ENCODE data around the gene TNNT3.

The TNNT3 gene

GRCh38 chr11:1953489-1954266 lies 34.2 kb downstream of the TNNT3 start:
- Mint-ChIP-seq H3K36me3 (ENCODE audit: low read depth) (no peaks in the 10 kb centered on the region), H3K4me1 (ENCODE audit: low read depth) (no peaks in the 10 kb centered on the region), H3K4me3 (no peak overlapping the region), H3K9me3 (no peaks in the 10 kb centered on the region), H3K27me3 (ENCODE audit: low read depth) (no peaks in the 10 kb centered on the region), H3K27ac (no peak overlapping the region)

- H3K27me3 Mint-ChIP-seq (ENCODE audit: low read depth): no peaks in the 10 kb centered on the region
- no peak overlapping the region for H3K4me3 Mint-ChIP-seq
- H3K9me3 Mint-ChIP-seq: no peaks in the 10 kb centered on the region
- H3K27ac Mint-ChIP-seq: no peak overlapping the region
- no peaks in the 10 kb centered on the region for H3K36me3 Mint-ChIP-seq (ENCODE audit: low read depth)
- no peaks in the 10 kb centered on the region for H3K4me1 Mint-ChIP-seq (ENCODE audit: low read depth)
Measured at GRCh38 chr11:1958367-1958766, 38.9 kb downstream of the TNNT3 start.

DNA sequence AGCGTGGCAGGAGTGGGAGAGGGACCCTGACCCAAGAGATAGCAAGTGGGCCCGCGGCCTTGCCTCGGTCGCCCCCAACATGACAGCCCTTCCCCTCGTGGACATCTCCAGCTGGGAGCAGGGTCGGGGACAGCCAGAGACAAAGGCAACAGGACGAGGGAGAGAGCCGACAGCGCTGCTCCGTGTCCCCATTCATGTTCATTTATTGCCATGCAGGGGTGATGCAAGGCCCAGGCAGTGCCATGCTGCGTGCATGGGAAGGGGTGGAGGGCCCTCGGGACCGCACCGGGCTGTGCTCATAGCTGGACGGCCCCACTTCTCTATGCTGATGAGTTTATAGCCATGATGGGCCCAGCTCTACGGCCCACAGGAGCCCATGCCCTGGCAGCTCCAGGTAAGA lies 40.3 kb downstream of the TNNT3 start:
- H3K36me3 Mint-ChIP-seq (ENCODE audit: low read depth): no peaks in the 10 kb centered on the region
- no peaks in the 10 kb centered on the region for H3K9me3 Mint-ChIP-seq
- H3K27ac Mint-ChIP-seq: no peak overlapping the region
- H3K27me3 Mint-ChIP-seq (ENCODE audit: low read depth): no peaks in the 10 kb centered on the region
- no peaks in the 10 kb centered on the region for H3K4me1 Mint-ChIP-seq (ENCODE audit: low read depth)
- H3K4me3 Mint-ChIP-seq: no peak overlapping the region

DNA sequence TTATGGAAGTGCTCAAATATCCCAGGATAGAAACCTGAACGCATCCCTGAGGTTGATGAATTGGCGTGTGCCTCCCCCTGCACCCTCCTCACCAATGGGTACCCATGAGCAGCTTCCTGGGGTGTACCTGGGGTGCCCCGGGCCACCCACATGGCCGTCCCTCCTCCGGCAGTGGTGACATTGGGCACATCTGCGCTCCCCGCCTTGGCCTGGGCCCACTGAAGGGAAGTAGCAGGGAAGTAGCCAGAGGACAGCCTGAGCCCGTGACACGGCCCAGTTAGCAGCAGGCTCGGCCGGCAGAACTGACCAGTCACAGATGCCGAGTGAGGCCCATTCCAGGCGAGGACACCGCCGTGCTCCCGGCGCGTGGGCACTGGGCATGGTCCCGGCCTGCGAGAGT lies 44.4 kb downstream of the TNNT3 start:
- H3K27ac Mint-ChIP-seq: no peak overlapping the region
- no peaks in the 10 kb centered on the region for H3K36me3 Mint-ChIP-seq (ENCODE audit: low read depth)
- H3K27me3 Mint-ChIP-seq (ENCODE audit: low read depth): no peaks in the 10 kb centered on the region
- H3K9me3 Mint-ChIP-seq: no peaks in the 10 kb centered on the region
- no peak overlapping the region for H3K4me3 Mint-ChIP-seq
- no peaks in the 10 kb centered on the region for H3K4me1 Mint-ChIP-seq (ENCODE audit: low read depth)

DNA sequence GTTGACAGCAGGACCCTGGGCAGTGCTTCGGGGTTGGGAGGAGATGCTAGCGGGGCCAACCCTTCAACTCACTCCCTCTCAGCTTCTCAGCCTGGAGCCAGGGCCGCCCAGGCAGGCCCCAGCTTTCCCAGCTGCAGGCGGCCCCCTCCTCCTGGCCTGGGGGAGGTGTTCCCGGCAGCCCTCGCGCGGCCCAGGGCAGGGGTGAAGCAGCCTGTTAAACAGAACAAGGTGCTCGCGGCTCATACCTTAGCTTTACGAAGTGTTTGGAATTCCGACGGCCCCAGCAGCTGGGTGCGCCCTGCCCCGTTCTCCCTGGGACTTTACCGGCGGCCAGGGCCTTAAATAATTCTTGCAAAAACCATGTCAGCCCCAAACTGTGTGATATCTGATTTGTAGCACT lies 44.8 kb downstream of the TNNT3 start:
- Mint-ChIP-seq H3K4me1 (ENCODE audit: low read depth) (no peaks in the 10 kb centered on the region), H3K27me3 (ENCODE audit: low read depth) (no peaks in the 10 kb centered on the region), H3K27ac (no peak overlapping the region), H3K9me3 (no peaks in the 10 kb centered on the region), H3K36me3 (ENCODE audit: low read depth) (no peaks in the 10 kb centered on the region), H3K4me3 (no peak overlapping the region)

- no peaks in the 10 kb centered on the region for H3K36me3 Mint-ChIP-seq (ENCODE audit: low read depth)
- H3K27ac Mint-ChIP-seq: no peak overlapping the region
- H3K4me3 Mint-ChIP-seq: no peak overlapping the region
- H3K4me1 Mint-ChIP-seq (ENCODE audit: low read depth): no peaks in the 10 kb centered on the region
- no peaks in the 10 kb centered on the region for H3K9me3 Mint-ChIP-seq
- H3K27me3 Mint-ChIP-seq (ENCODE audit: low read depth): no peaks in the 10 kb centered on the region
Measured at GRCh38 chr11:1964955-1965354, 45.5 kb downstream of the TNNT3 start.

DNA sequence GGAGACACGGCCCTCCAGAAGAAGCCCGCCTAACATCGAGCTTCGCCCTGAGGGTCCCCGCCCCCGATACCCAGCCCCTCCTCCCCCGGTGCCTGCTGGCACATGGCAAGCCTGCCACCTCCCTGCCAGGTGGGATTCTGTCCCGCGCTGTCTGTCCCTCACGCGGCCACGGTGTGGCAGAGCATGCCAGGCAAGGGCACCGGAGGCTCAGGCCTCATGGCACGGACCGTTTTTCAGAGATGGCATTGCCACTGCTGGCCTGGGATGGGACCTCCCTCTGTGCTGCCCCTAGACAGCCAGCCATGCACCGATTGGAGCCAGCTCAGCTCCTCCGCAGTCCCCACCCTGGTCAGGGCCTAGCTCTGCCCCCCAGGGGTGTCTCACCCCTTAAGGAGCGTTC lies 47.0 kb downstream of the TNNT3 start:
- H3K4me3 Mint-ChIP-seq: no peak overlapping the region
- no peaks in the 10 kb centered on the region for H3K27me3 Mint-ChIP-seq (ENCODE audit: low read depth)
- H3K4me1 Mint-ChIP-seq (ENCODE audit: low read depth): no peaks in the 10 kb centered on the region
- H3K27ac Mint-ChIP-seq: no peak overlapping the region
- H3K9me3 Mint-ChIP-seq: no peaks in the 10 kb centered on the region
- no peaks in the 10 kb centered on the region for H3K36me3 Mint-ChIP-seq (ENCODE audit: low read depth)

GRCh38 chr11:1967641-1968225 lies 48.2 kb downstream of the TNNT3 start:
- Mint-ChIP-seq H3K4me3 (no peak overlapping the region), H3K9me3 (no peaks in the 10 kb centered on the region), H3K36me3 (ENCODE audit: low read depth) (no peaks in the 10 kb centered on the region), H3K27me3 (ENCODE audit: low read depth) (no peaks in the 10 kb centered on the region), H3K27ac (no peak overlapping the region), H3K4me1 (ENCODE audit: low read depth) (no peaks in the 10 kb centered on the region)

DNA sequence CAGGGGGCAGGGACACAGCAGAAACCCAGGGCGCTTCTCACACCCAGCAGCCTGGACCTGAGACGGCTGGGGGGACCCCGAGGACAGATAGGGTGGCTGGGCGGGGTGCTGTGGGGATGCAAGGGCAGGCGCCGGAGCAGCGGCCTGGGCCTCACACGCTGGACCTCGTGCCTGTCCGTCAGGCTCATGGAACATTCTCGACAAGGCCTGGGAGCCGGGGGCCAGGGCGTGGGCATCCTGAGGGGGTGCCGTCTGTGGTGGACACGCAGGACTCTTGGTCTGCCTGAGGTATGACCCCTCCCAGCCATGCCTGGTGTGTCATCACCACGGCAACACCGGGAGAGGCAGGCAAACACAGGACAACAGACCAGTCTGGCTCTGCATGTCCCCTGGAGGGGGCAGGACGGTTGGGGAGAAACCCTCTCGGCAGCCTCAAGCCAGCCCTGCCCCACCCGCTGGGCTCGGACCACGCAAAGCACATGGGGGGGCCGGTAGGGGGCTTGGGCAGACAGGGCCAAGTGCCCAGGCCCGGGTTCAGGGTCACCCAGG lies 49.0 kb downstream of the TNNT3 start:
- no peak overlapping the region for H3K27ac Mint-ChIP-seq
- no peaks in the 10 kb centered on the region for H3K27me3 Mint-ChIP-seq (ENCODE audit: low read depth)
- no peaks in the 10 kb centered on the region for H3K9me3 Mint-ChIP-seq
- H3K4me3 Mint-ChIP-seq: no peak overlapping the region
- no peaks in the 10 kb centered on the region for H3K4me1 Mint-ChIP-seq (ENCODE audit: low read depth)
- no peaks in the 10 kb centered on the region for H3K36me3 Mint-ChIP-seq (ENCODE audit: low read depth)

DNA sequence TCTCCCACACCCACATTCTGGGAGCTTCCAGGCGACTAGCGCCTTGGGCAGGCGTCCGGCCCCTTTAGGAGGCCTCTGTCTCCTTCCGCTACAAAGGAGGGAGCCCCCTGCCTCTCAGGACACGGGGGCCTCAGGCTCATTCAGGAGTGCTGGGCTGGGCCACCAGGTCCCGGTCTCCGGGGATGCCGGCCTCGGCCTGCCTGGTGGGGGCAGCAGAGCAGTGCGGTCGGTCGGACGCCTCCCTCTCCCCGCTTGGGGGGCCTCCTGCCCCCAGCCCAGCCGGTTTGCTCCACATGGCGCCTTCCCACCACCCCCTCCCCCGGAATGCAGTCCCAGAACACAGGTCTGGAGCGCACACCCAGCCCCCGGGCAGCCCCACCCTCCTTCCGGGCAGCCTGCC lies 49.5 kb downstream of the TNNT3 start:
- Mint-ChIP-seq H3K4me1 (ENCODE audit: low read depth) (no peaks in the 10 kb centered on the region), H3K27me3 (ENCODE audit: low read depth) (no peaks in the 10 kb centered on the region), H3K27ac (no peak overlapping the region), H3K36me3 (ENCODE audit: low read depth) (no peaks in the 10 kb centered on the region), H3K9me3 (no peaks in the 10 kb centered on the region), H3K4me3 (no peak overlapping the region)

DNA sequence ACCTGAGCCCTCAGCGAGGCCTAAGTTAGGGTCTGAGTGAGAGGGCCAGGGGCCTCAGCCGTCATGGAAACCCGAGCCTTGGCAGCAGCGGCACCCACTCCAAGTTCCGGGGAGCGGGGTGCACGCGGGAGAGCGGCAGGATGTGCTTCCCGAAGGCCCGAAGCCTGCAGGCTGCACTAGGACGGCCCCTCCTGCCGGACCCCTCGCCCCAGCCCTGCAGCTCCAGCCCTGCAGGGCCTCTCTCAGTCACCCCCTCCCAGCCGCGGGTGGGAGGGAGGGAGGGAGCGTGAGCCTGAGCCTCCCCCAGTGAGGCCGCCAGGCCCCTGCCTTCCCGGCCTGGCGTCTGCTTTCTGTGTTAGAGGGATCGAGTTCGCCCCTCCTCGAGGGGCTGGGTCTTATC lies 50.3 kb downstream of the TNNT3 start:
- H3K36me3 Mint-ChIP-seq (ENCODE audit: low read depth): no peaks in the 10 kb centered on the region
- no peaks in the 10 kb centered on the region for H3K9me3 Mint-ChIP-seq
- no peak overlapping the region for H3K27ac Mint-ChIP-seq
- no peak overlapping the region for H3K4me3 Mint-ChIP-seq
- H3K4me1 Mint-ChIP-seq (ENCODE audit: low read depth): no peaks in the 10 kb centered on the region
- H3K27me3 Mint-ChIP-seq (ENCODE audit: low read depth): no peaks in the 10 kb centered on the region

DNA sequence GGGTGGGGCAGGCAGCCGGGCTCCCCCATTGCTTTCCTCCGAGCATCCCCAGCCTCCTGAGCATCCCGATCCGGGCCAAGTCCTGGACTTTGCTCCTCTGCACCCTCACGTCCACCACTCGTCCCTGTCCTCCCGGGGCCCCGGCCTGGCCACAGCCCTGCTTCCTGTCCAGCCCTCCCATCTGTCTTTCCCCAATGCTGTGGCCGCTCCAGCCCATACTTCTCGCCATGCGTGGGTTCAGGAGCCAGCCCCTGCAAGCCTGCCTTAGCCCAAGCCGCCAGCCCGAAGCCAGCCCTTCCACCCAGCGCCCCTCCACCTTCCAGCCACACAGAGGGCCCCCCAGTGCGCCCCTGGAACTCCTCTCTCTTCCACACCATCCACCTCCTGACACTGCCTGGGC lies 51.5 kb downstream of the TNNT3 start:
- H3K27me3 Mint-ChIP-seq (ENCODE audit: low read depth): no peaks in the 10 kb centered on the region
- H3K4me3 Mint-ChIP-seq: no peak overlapping the region
- no peaks in the 10 kb centered on the region for H3K36me3 Mint-ChIP-seq (ENCODE audit: low read depth)
- no peak overlapping the region for H3K27ac Mint-ChIP-seq
- H3K9me3 Mint-ChIP-seq: no peaks in the 10 kb centered on the region
- no peaks in the 10 kb centered on the region for H3K4me1 Mint-ChIP-seq (ENCODE audit: low read depth)

DNA sequence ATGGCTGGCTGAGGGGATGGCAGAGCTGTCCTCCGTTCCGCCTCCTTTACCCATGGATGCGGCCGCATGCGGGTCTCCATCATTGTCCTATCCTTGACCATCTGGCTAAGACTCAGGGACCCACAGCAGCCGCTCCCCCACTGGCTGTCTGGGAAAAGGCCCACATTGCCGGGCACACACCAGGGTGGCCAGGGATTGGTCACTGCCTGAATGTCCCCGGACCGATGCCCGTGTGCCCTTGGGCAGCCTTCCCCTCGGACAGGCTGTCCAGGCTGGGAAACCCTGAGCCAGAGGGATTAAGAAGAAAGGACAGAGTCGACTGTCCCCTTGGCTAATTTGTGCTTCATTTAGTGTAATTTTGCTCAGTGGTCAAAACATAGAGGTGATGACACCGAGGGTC lies 55.7 kb downstream of the TNNT3 start:
- no peaks in the 10 kb centered on the region for H3K9me3 Mint-ChIP-seq
- no peaks in the 10 kb centered on the region for H3K27me3 Mint-ChIP-seq (ENCODE audit: low read depth)
- H3K36me3 Mint-ChIP-seq (ENCODE audit: low read depth): no peaks in the 10 kb centered on the region
- H3K27ac Mint-ChIP-seq: no peak overlapping the region
- H3K4me1 Mint-ChIP-seq (ENCODE audit: low read depth): no peaks in the 10 kb centered on the region
- H3K4me3 Mint-ChIP-seq: no peak overlapping the region

DNA sequence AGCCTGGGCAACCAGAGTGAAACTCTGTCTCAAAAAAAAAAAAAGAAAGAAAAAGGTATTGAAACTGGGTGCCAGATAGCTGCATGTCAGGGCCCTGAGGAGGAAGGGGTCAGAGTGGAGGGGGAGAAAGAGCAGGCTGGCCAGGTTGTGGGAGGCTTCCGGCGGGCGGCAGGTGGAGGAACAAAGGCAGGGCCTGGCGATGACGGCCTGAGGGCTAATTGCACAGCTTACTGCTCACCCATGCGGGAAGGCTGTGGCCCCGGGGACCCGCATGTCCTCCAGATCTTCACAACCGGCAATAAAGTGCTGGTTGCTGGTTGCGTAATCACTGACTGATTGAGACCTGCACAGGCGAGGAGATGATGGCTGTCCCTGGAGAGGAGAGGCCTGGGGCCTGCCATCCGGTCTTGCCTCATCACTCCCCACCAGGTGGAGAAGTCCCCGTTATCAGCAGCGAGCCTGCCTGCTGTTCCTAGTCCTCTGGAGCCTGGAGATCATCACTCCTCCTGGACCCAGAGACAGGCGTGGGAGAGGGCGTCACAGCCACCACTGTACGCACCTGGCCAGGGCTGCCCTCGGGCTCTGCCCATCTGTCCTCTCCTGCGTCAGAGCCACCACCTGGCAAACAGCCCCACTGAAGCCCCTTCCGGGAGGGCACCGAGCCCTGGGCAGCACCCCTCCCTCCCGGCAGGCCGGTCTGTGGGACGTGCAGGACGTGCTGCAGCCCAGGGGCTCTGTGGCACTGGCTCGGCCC lies 59.4 kb downstream of the TNNT3 start:
- Mint-ChIP-seq H3K4me3 (no peak overlapping the region), H3K27me3 (ENCODE audit: low read depth) (no peaks in the 10 kb centered on the region), H3K9me3 (no peaks in the 10 kb centered on the region), H3K4me1 (ENCODE audit: low read depth) (no peaks in the 10 kb centered on the region), H3K27ac (no peak overlapping the region), H3K36me3 (ENCODE audit: low read depth) (no peaks in the 10 kb centered on the region)

DNA sequence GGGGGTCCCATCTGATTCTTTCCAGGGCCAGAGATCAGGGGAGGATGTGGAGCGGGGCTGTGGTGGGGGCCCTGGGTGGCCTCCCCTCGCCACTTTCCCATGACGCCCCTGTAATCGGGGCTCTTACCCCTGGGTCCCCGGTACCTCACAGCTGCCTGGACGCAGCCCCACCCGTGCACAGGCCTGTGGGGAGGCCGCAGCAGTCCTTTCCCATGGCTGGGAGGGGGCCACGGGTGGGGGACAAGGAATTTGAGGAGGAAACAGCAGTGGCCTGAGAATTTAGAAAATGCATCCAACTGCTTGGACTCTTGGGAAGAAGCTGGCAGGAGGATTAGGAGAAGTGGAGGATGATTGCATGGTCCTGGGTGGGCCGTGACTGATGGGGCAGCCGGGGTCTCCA lies 60.1 kb downstream of the TNNT3 start:
- no peaks in the 10 kb centered on the region for H3K4me1 Mint-ChIP-seq (ENCODE audit: low read depth)
- no peak overlapping the region for H3K27ac Mint-ChIP-seq
- no peaks in the 10 kb centered on the region for H3K27me3 Mint-ChIP-seq (ENCODE audit: low read depth)
- no peaks in the 10 kb centered on the region for H3K9me3 Mint-ChIP-seq
- H3K36me3 Mint-ChIP-seq (ENCODE audit: low read depth): no peaks in the 10 kb centered on the region
- H3K4me3 Mint-ChIP-seq: no peak overlapping the region

All from T-helper 1 cell treated with Interleukin-12 subunit alpha and Interleukin-12 subunit beta and Interleukin-4 antibody, amounts not matched to agents 30 μg/mL and 1 μg/mL, for 36 hours (primary cell).